Upper lobe of left lung (tissue), 6 donors: ENCODE data around the gene SPAG7. TPM values are rescaled to one million over a fixed set of nuclear protein-coding genes. Genes with fewer than 3 reads are reported as not detected.

ENCODE experiments used
- ATAC-seq, 2 donors: fragments of 200-7000 bp; cut with Tn5 transposase; one replicate each; pipeline ENCODE4 v1.9.1; 2022; ENCODE audit warnings: mild to moderate bottlenecking in 2 of 2, moderate library complexity in 2 of 2; ENCODE audit not compliant: low FRiP score in 2 of 2
- DNase-seq, 2 donors: peaks; one replicate each; pipeline ENCODE4 v3.0.0-alpha.2; 2019 to 2020
- H3K27ac ChIP-seq, 4 donors: fragments of 200-600 bp; sonication (generic); one replicate each; pipeline ENCODE4 v1.5.1; 2016 to 2019
- H3K27me3 ChIP-seq, 4 donors: fragments of 200-600 bp; sonication (generic); one replicate each; pipeline ENCODE4 v1.5.1; 2017 to 2019
- H3K36me3 ChIP-seq, 4 donors: fragments of 200-600 bp; sonication (generic); one replicate each; pipeline ENCODE4 v1.5.1; 2016 to 2019
- H3K4me1 ChIP-seq, 4 donors: fragments of 200-600 bp; sonication (generic); one replicate each; pipeline ENCODE4 v1.5.1; 2018 to 2019
- H3K4me3 ChIP-seq, 4 donors: fragments of 200-600 bp; sonication (generic); one replicate each; pipeline ENCODE4 v1.5.1; 2017 to 2019; ENCODE audit warnings: mild to moderate bottlenecking in 2 of 4, moderate library complexity in 1 of 4
- H3K9me3 ChIP-seq, 4 donors: fragments of 200-600 bp; sonication (generic); one replicate each; pipeline ENCODE4 v1.5.1; 2018 to 2019
- EP300 ChIP-seq, 4 donors: sonication (generic); formaldehyde crosslinking; IDR thresholded peaks; one replicate each; pipeline ENCODE4 v1.5.1; 2017; ENCODE audit warnings: antibody characterized with exemption in 4 of 4, control low read depth in 2 of 4
- POLR2A ChIP-seq, 4 donors: fragments of 450-650 bp; IDR thresholded peaks; one replicate each; pipeline ENCODE4 v1.5.1; 2016 to 2017; ENCODE audit warnings: antibody characterized with exemption in 4 of 4, mild to moderate bottlenecking in 2 of 4
- POLR2AphosphoS5 ChIP-seq, 2 donors: sonication (generic); formaldehyde crosslinking; IDR thresholded peaks; one replicate each; pipeline ENCODE4 v1.5.1; 2017; ENCODE audit warnings: antibody characterized with exemption in 2 of 2
- WGBS, 2 donors: methylation state at CpG; one replicate each; pipeline ENCODE4 v1.1.5; 2017 to 2018; 5-methylcytosine and 5-hydroxymethylcytosine counted together
- total RNA-seq, 6 donors: library from RNA; depleted of rRNA in 4 of 6; stranded (reverse); fragments of >200 nt in 4 of 6; gene quantifications; one replicate each; pipeline versions ENCODE4 v1.1.0 to v1.2.1, GENCODE V29; 2016 to 2021
- TF ChIP-seq, protein P1 (sequence below), 6 experiments: fragments of 450-650 bp in 4 of 6; fragments of 200-600 bp in 2 of 6; sonication (generic) in 2 of 6; IDR thresholded peaks; one replicate each; pipeline ENCODE4 v1.5.1; 2016 to 2019; ENCODE audit warnings: antibody characterized with exemption in 6 of 6
- donor health status: DM: no; HTN: no; CAD: no; lungs with moderate emphysema.
- donor health status: DM: no; HTN: yes; CAD: no; lungs with severe emphysema.

Gene SPAG7
- total RNA-seq, 6 donors from 2014 or later, result 48.2 to 66.4 (median 63.8) TPM

DNA sequence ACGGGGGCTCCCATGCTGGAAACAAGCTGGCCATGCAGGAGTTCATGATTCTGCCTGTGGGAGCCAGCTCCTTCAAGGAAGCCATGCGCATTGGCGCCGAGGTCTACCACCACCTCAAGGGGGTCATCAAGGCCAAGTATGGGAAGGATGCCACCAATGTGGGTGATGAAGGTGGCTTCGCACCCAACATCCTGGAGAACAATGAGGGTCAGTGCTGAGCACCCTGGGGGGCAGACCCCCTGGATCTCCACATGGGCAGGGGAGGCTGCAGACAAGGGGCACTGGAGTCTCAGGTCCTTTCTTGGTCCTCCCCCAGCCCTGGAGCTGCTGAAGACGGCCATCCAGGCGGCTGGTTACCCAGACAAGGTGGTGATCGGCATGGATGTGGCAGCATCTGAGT is 12.5 kb downstream of the SPAG7 start:
- ATAC-seq, result no peak
- H3K4me3 ChIP-seq, result no peak overlapping the region
- H3K9me3 ChIP-seq, result no peaks in the 10 kb centered on the region
- peaks cover 9 to 22% (median 16%) of the 10 kb centered on the region in 4 donors for H3K36me3 ChIP-seq
- H3K27me3 ChIP-seq, result no peaks in the 10 kb centered on the region
- peaks cover 8 to 14% (median 13%) of the 10 kb centered on the region in 4 donors for H3K4me1 ChIP-seq
- no peak for DNase-seq
- no peak for TF ChIP-seq POLR2AphosphoS5 (IDR thresholded peaks at IDR 0.05)
- no peak for TF ChIP-seq POLR2A (IDR thresholded peaks at IDR 0.05)
- TF ChIP-seq, protein P1, sequence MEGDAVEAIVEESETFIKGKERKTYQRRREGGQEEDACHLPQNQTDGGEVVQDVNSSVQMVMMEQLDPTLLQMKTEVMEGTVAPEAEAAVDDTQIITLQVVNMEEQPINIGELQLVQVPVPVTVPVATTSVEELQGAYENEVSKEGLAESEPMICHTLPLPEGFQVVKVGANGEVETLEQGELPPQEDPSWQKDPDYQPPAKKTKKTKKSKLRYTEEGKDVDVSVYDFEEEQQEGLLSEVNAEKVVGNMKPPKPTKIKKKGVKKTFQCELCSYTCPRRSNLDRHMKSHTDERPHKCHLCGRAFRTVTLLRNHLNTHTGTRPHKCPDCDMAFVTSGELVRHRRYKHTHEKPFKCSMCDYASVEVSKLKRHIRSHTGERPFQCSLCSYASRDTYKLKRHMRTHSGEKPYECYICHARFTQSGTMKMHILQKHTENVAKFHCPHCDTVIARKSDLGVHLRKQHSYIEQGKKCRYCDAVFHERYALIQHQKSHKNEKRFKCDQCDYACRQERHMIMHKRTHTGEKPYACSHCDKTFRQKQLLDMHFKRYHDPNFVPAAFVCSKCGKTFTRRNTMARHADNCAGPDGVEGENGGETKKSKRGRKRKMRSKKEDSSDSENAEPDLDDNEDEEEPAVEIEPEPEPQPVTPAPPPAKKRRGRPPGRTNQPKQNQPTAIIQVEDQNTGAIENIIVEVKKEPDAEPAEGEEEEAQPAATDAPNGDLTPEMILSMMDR (IDR thresholded peaks at IDR 0.05), result no peak
- no peak for TF ChIP-seq EP300 (IDR thresholded peaks at IDR 0.05)
- WGBS, 2 donors, result 86 to 96% methylated on average over 1 to 8 of the region's 8 CpGs
- no peak overlapping the region for H3K27ac ChIP-seq

DNA sequence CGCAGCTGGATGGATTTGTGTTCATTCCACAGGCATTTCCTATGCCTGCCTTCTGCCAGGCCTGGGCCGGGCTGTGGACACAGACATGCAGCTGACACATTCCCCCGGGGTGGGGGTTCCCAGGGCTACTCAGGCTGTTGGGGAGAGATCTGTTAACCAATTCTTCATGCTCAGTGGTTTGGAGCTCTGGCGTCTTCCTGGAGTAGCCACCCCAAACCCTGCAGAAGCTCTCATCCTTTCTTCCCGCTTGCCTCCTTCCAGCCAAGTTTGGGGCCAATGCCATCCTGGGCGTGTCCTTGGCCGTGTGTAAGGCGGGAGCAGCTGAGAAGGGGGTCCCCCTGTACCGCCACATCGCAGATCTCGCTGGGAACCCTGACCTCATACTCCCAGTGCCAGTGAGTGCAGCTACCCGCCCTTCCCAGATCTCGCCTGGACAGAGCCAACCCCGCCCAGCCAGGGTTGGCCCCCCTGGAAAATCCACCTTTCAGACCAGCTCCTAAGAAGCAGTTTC is 14.1 kb downstream of the SPAG7 start:
- DNase-seq, result no peak

DNA sequence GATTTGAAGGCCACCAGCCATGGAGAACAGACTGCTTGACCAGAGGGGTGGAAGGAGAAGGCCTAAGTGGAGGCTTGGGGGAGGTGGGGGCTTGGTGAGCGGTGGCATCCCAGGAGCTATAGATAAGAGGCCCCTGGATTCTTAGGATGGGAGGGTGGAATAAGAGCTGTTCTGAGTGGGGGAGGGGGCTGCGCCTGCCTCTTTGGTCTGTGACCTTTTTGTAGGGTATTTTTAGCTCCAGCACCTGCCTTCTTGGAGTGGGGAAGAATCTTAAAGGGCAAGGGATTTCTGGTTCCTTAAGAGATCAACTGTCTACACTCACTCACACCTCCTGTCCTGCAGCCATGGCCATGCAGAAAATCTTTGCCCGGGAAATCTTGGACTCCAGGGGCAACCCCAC is 16.1 kb downstream of the SPAG7 start:
- 90 to 100% methylated on average over 2 to 3 of the region's 3 CpGs for WGBS, 2 donors
- peaks cover 15 to 27% (median 21%) of the 10 kb centered on the region in 4 donors for H3K4me1 ChIP-seq
- H3K9me3 ChIP-seq, result no peaks in the 10 kb centered on the region
- no peaks in the 10 kb centered on the region for H3K27me3 ChIP-seq
- H3K36me3 ChIP-seq, result peaks cover 0 to under 1% (median 0%) of the 10 kb centered on the region in 4 donors
- peak overlapping the region in 1 of 4 donors; percentile 99 for H3K27ac ChIP-seq
- ATAC-seq (no peak), DNase-seq (no peak)
- TF ChIP-seq POLR2A (IDR thresholded peaks at IDR 0.05) (no peak), POLR2AphosphoS5 (IDR thresholded peaks at IDR 0.05) (no peak), EP300 (IDR thresholded peaks at IDR 0.05) (no peak)
- TF ChIP-seq, protein P1 (IDR thresholded peaks at IDR 0.05), result no peak
- H3K4me3 ChIP-seq, result no peak overlapping the region

More for the DNA sequence above, 14.1 kb downstream of the SPAG7 start:
- H3K4me3 ChIP-seq, result no peak overlapping the region
- peaks cover 0 to 6% (median 2%) of the 10 kb centered on the region in 4 donors for H3K36me3 ChIP-seq
- H3K4me1 ChIP-seq, result peaks cover 9 to 21% (median 15%) of the 10 kb centered on the region in 4 donors
- 67 to 81% methylated on average over 3 to 13 of the region's 14 CpGs for WGBS, 2 donors
- ATAC-seq, result no peak
- H3K27me3 ChIP-seq, result no peaks in the 10 kb centered on the region
- no peaks in the 10 kb centered on the region for H3K9me3 ChIP-seq
- H3K27ac ChIP-seq, result peak overlapping the region in 2 of 4 donors; percentile 19 to 35
- TF ChIP-seq POLR2AphosphoS5 (IDR thresholded peaks at IDR 0.05), result no peak
- TF ChIP-seq EP300 (IDR thresholded peaks at IDR 0.05), result no peak
- TF ChIP-seq POLR2A (IDR thresholded peaks at IDR 0.05), result no peak
- TF ChIP-seq, protein P1 (IDR thresholded peaks at IDR 0.05), result no peak

- H3K36me3 ChIP-seq, result peaks cover 0 to 8% (median 5%) of the 10 kb centered on the region in 4 donors
- H3K4me1 ChIP-seq, result peaks cover 22 to 34% (median 28%) of the 10 kb centered on the region in 4 donors
- no peaks in the 10 kb centered on the region for H3K27me3 ChIP-seq
- no peak for TF ChIP-seq POLR2A (IDR thresholded peaks at IDR 0.05)
- TF ChIP-seq POLR2AphosphoS5 (IDR thresholded peaks at IDR 0.05), result no peak
- no peak for TF ChIP-seq EP300 (IDR thresholded peaks at IDR 0.05)
- TF ChIP-seq, protein P1 (IDR thresholded peaks at IDR 0.05), result no peak
- ATAC-seq (no peak), DNase-seq (no peak)
- H3K27ac ChIP-seq, result peak within 1 kb of the TSS; percentile 97 to 100 (median 98)
- H3K4me3 ChIP-seq, result peak within 1 kb of the TSS; percentile 49 to 100 (median 96)
- WGBS, 2 donors, result 32 to 37% methylated on average over 7 of the region's 7 CpGs
- H3K9me3 ChIP-seq, result no peaks in the 10 kb centered on the region
These were observed 16.8 kb downstream of the SPAG7 start, which contains the start of gene ENO3 for GRCh38 chr17:4950746-4951204. TSS of gene ENO3 (plus strand) at chr17:4951119. CDS start at chr17:4951830, 711 bp downstream.
